Fibroblast of lung (primary cell): Measurements from ENCODE around the gene MAT1A. TPM values are rescaled to one million over a fixed set of nuclear protein-coding genes. Genes with fewer than 3 reads are reported as not detected.

ENCODE experiments used
- DNase-seq, 2 donors: peaks; one replicate each; pipeline versions ENCODE4 v3.0.0 to v3.0.0-alpha.2; 2010; ENCODE audit warnings: low read depth in 2 of 2
- H2AFZ ChIP-seq: 2 replicates; pipeline ENCODE4 v1.5.1; 2012; ENCODE audit warnings: low read length, control low read depth, inconsistent platforms
- H3K27ac ChIP-seq: 2 replicates; pipeline ENCODE4 v1.5.1; 2011; ENCODE audit warnings: low read length, control low read depth; ENCODE audit not compliant: insufficient read depth
- H3K27me3 ChIP-seq: 2 replicates; pipeline ENCODE4 v1.5.1; 2011; ENCODE audit warnings: mild to moderate bottlenecking, low read length; ENCODE audit not compliant: control insufficient read depth, insufficient read depth
- H3K36me3 ChIP-seq: 2 replicates; pipeline ENCODE4 v1.5.1; 2011; ENCODE audit warnings: low read length; ENCODE audit not compliant: control insufficient read depth, insufficient read depth
- H3K4me1 ChIP-seq: 2 replicates; pipeline ENCODE4 v1.5.1; 2011; ENCODE audit warnings: low read length; ENCODE audit not compliant: control insufficient read depth, insufficient read depth; ENCODE audit errors: extremely low read depth
- H3K4me2 ChIP-seq: 2 replicates; pipeline ENCODE4 v1.5.1; 2011; ENCODE audit warnings: low read length, control low read depth; ENCODE audit not compliant: insufficient read depth; ENCODE audit errors: extremely low read depth
- H3K4me3 ChIP-seq, 4 experiments: fragments of 200-600 bp in 1 of 4; sonication (generic) in 1 of 4; replicated peaks in 1 of 4; 2 replicates each; pipeline ENCODE4 v1.5.1; 2011 to 2016; ENCODE audit warnings: low read length in 4 of 4, low read depth in 3 of 4, mild to moderate bottlenecking in 3 of 4, control low read depth in 2 of 4, inconsistent platforms in 1 of 4, mixed read lengths in 1 of 4; ENCODE audit not compliant: insufficient read depth in 1 of 4; ENCODE audit errors: control extremely low read depth in 1 of 4
- H3K79me2 ChIP-seq: 2 replicates; pipeline ENCODE4 v1.5.1; 2012; ENCODE audit warnings: mild to moderate bottlenecking, low read length, inconsistent platforms; ENCODE audit not compliant: control insufficient read depth, insufficient read depth
- H3K9ac ChIP-seq: 2 replicates; pipeline ENCODE4 v1.5.1; 2011; ENCODE audit warnings: mild to moderate bottlenecking, low read length, control low read depth; ENCODE audit not compliant: insufficient read depth
- H3K9me3 ChIP-seq: 2 replicates; pipeline ENCODE4 v1.5.1; 2012; ENCODE audit warnings: low read depth, low read length; ENCODE audit not compliant: control insufficient read depth, insufficient read depth
- H4K20me1 ChIP-seq: 2 replicates; pipeline ENCODE4 v1.5.1; 2011; ENCODE audit warnings: low read length; ENCODE audit not compliant: control insufficient read depth, insufficient read depth; ENCODE audit errors: extremely low read depth
- CTCF ChIP-seq, 2 donors: IDR thresholded peaks in 1 of 2; conservative IDR thresholded peaks in 1 of 2; 1 replicate in 1 of 2; 2 replicates in 1 of 2; pipeline ENCODE4 v1.5.1; 2011 to 2012; ENCODE audit warnings: low read length in 2 of 2, control low read depth in 1 of 2, inconsistent platforms in 1 of 2, low read depth in 1 of 2, mild to moderate bottlenecking in 1 of 2
- EZH2 ChIP-seq: IDR thresholded peaks from 2 replicates; pipeline ENCODE4 v1.5.1; 2012; ENCODE audit warnings: low read length, control low read depth, mild to moderate bottlenecking; ENCODE audit errors: missing control alignments
- polyA plus RNA-seq, 2 donors: library from polyadenylated mRNA; depleted of rRNA in 1 of 2; stranded (reverse) in 1 of 2; unstranded in 1 of 2; fragments of >200 nt; gene quantifications; 2 replicates each; pipeline ENCODE4 v1.2.1, GENCODE V29; 2011 to 2012; ENCODE audit warnings: missing spikeins in 1 of 2
- total RNA-seq: library from RNA; depleted of rRNA; stranded (reverse); fragments of >200 nt; gene quantifications from 2 replicates; pipeline ENCODE4 v1.2.1, GENCODE V29; 2014

Gene MAT1A
- total and polyA plus RNA-seq, 2 donors (not counting 1 experiment from before 2014, with no cell fraction given), result not detected

GRCh38 chr10:80288849-80289248 is 609 bp downstream of the MAT1A start:
- TF ChIP-seq CTCF (conservative IDR thresholded peaks at IDR 0.05 in 1 of 2, IDR thresholded peaks at IDR 0.05 in 1 of 2; ENCODE audit: low read depth in 1 of 2, low read length in 2 of 2), result no peak
- no peak for TF ChIP-seq EZH2
- Histone ChIP-seq H3K27ac (no peak overlapping the region), H3K27me3 (no peaks in the 10 kb centered on the region), H3K36me3 (no peaks in the 10 kb centered on the region), H3K9ac (no peak overlapping the region), H3K79me2 (no peaks in the 10 kb centered on the region), H3K4me2 (no peak overlapping the region), H2AFZ (no peak overlapping the region), H3K4me1 (no peaks in the 10 kb centered on the region), H4K20me1 (no peaks in the 10 kb centered on the region), H3K9me3 (no peaks in the 10 kb centered on the region), H3K4me3 (no peak overlapping the region)
- no peak for DNase-seq

- no peaks in the 10 kb centered on the region for H4K20me1 ChIP-seq
- H3K4me2 ChIP-seq, result no peak overlapping the region
- no peaks in the 10 kb centered on the region for H3K27me3 ChIP-seq
- DNase-seq, result no peak
- H3K4me1 ChIP-seq, result no peaks in the 10 kb centered on the region
- H3K9me3 ChIP-seq, result no peaks in the 10 kb centered on the region
- H3K4me3 ChIP-seq, result no peak overlapping the region
- no peak overlapping the region for H2AFZ ChIP-seq
- H3K9ac ChIP-seq, result no peak overlapping the region
- TF ChIP-seq CTCF (conservative IDR thresholded peaks at IDR 0.05 in 1 of 2, IDR thresholded peaks at IDR 0.05 in 1 of 2; ENCODE audit: low read depth in 1 of 2, low read length in 2 of 2) (no peak), EZH2 (no peak)
- H3K36me3 ChIP-seq, result no peaks in the 10 kb centered on the region
- H3K79me2 ChIP-seq, result no peaks in the 10 kb centered on the region
- H3K27ac ChIP-seq, result no peak overlapping the region
Observed at GRCh38 chr10:80284522-80284921, 4.9 kb downstream of the MAT1A start.

GRCh38 chr10:80283536-80284199 is 5.8 kb downstream of the MAT1A start:
- Histone ChIP-seq H4K20me1 (no peaks in the 10 kb centered on the region), H3K79me2 (no peaks in the 10 kb centered on the region), H3K27me3 (no peaks in the 10 kb centered on the region), H3K9ac (no peak overlapping the region), H3K4me3 (no peak overlapping the region), H3K4me2 (no peak overlapping the region), H3K9me3 (no peaks in the 10 kb centered on the region), H3K4me1 (no peaks in the 10 kb centered on the region), H3K36me3 (no peaks in the 10 kb centered on the region), H3K27ac (no peak overlapping the region), H2AFZ (no peak overlapping the region)
- no peak for DNase-seq
- no peak for TF ChIP-seq CTCF (conservative IDR thresholded peaks at IDR 0.05 in 1 of 2, IDR thresholded peaks at IDR 0.05 in 1 of 2; ENCODE audit: low read depth in 1 of 2, low read length in 2 of 2)
- TF ChIP-seq EZH2, result no peak
